K562 (cell line): Measurements from ENCODE around the gene TLCD1. TPM values are rescaled to one million over a fixed set of nuclear protein-coding genes. Genes with fewer than 3 reads are reported as not detected.

Experiments used
- BRD4 ChIP-seq: fragments of 200-600 bp; sonication (generic); IDR thresholded peaks from 2 replicates; pipeline ENCODE4 v1.6.1; 2017; ENCODE audit warnings: inconsistent platforms
- CBX5 ChIP-seq: IDR thresholded peaks from 2 replicates; pipeline ENCODE4 v1.6.1; 2014; ENCODE audit warnings: low read depth, borderline replicate concordance
- CREBBP ChIP-seq: IDR thresholded peaks from one replicate; pipeline ENCODE4 v1.6.1; 2012; ENCODE audit warnings: low read depth, mild to moderate bottlenecking, control low read depth, inconsistent platforms, low read length
- EGR1 ChIP-seq: fragments of 450-650 bp; conservative IDR thresholded peaks from 2 replicates; pipeline ENCODE4 v1.6.1; 2017; ENCODE audit warnings: mild to moderate bottlenecking
- ERF ChIP-seq: fragments of 450-650 bp; formaldehyde crosslinking; IDR thresholded peaks from 2 replicates; pipeline ENCODE4 v1.4.0; 2020; ENCODE audit warnings: mild to moderate bottlenecking, mixed read lengths
- ESRRA ChIP-seq: fragments of 450-650 bp; IDR thresholded peaks from 2 replicates; pipeline ENCODE4 v1.6.1; 2014; ENCODE audit warnings: low read depth, mild to moderate bottlenecking, moderate library complexity, borderline replicate concordance
- ETS2 ChIP-seq: IDR thresholded peaks from 2 replicates; pipeline ENCODE4 v1.6.1; 2016; ENCODE audit warnings: borderline replicate concordance, missing genetic modification characterization, mild to moderate bottlenecking, moderate library complexity, missing compliant biosample characterization; ENCODE audit not compliant: poor library complexity, severe bottlenecking
- GABPA ChIP-seq: fragments of 200-800 bp; sonication (Bioruptor generic); conservative IDR thresholded peaks from 2 replicates; pipeline ENCODE4 v1.6.1; 2016; ENCODE audit warnings: low read depth, missing genetic modification characterization, missing compliant biosample characterization
- HOMEZ ChIP-seq: fragments of 250-450 bp; sonication (Bioruptor Pico); IDR thresholded peaks from 2 replicates; pipeline ENCODE4 v1.4.0; 2020; ENCODE audit warnings: mild to moderate bottlenecking, moderate library complexity
- LARP7 ChIP-seq: fragments of 450-650 bp; IDR thresholded peaks from 2 replicates; pipeline ENCODE4 v1.6.1; 2016
- MAFF ChIP-seq: IDR thresholded peaks from 2 replicates; pipeline ENCODE4 v1.6.1; 2012; ENCODE audit warnings: low read length, improper control_type of control experiment
- OTX1 ChIP-seq: fragments of 450-650 bp; formaldehyde crosslinking; IDR thresholded peaks from 2 replicates; pipeline ENCODE4 v1.4.0; 2022; ENCODE audit warnings: mild to moderate bottlenecking
- SIX5 ChIP-seq, 2 experiments: IDR thresholded peaks; 2 replicates each; pipeline ENCODE4 v1.6.1; 2011; ENCODE audit warnings: low read length in 2 of 2, borderline replicate concordance in 1 of 2, low read depth in 1 of 2, mild to moderate bottlenecking in 1 of 2, moderate library complexity in 1 of 2; ENCODE audit not compliant: insufficient read depth in 1 of 2
- SOX6 ChIP-seq: fragments of 450-650 bp; IDR thresholded peaks from 2 replicates; pipeline ENCODE4 v1.6.1; 2014; ENCODE audit warnings: mild to moderate bottlenecking
- ZBTB17 ChIP-seq: fragments of 450-650 bp; formaldehyde crosslinking; IDR thresholded peaks from 2 replicates; pipeline ENCODE4 v1.4.0; 2020; ENCODE audit warnings: mild to moderate bottlenecking
- ZBTB40 ChIP-seq, 2 experiments: fragments of 450-650 bp in 1 of 2; sonication (generic) in 1 of 2; formaldehyde crosslinking in 1 of 2; IDR thresholded peaks; 2 replicates each; pipeline versions ENCODE4 v1.7.1 to v1.9.0; 2016 to 2022; ENCODE audit warnings: inconsistent platforms in 1 of 2, mild to moderate bottlenecking in 1 of 2, missing genetic modification reagents in 1 of 2
- ZNF146 ChIP-seq: IDR thresholded peaks from one replicate; pipeline ENCODE4 v1.6.1; 2018; ENCODE audit warnings: missing compliant biosample characterization; ENCODE audit not compliant: unreplicated experiment
- ZNF717 ChIP-seq: fragments of 250-450 bp; sonication (Bioruptor Pico); IDR thresholded peaks from 2 replicates; pipeline ENCODE4 v1.5.0; 2021
- ZNF766 ChIP-seq: fragments of 200-800 bp; sonication (Bioruptor generic); conservative IDR thresholded peaks from 2 replicates; pipeline ENCODE4 v1.6.1; 2016; ENCODE audit warnings: missing genetic modification characterization, missing compliant biosample characterization
- polyA plus RNA-seq, 8 experiments: library from polyadenylated mRNA; depleted of rRNA in 4 of 8; stranded (reverse) in 5 of 8; unstranded in 3 of 8; fragments of >200 nt; fragmentation: Nextera tagmentation in 2 of 8; fragmentation: Illumina TruSeq in 1 of 8; extraction: Ambion mirVana in 2 of 8; extraction: Trizol in 1 of 8; gene quantifications; 2 replicates each; pipeline versions ENCODE4 v1.2.1 to v1.2.3, GENCODE V29; 2011 to 2014; ENCODE audit warnings: inconsistent platforms in 1 of 8, missing spikeins in 1 of 8
- total RNA-seq, 7 experiments: library from RNA; depleted of rRNA in 6 of 7; stranded (reverse); fragments of >200 nt in 6 of 7; fragmentation: Illumina TruSeq in 2 of 7; extraction: Trizol in 2 of 7; gene quantifications; 2 replicates each; pipeline versions ENCODE4 v1.2.1 to v1.2.3, GENCODE V29; 2011 to 2021; ENCODE audit warnings: low replicate concordance in 1 of 7

The TLCD1 gene
- total and polyA plus RNA-seq, 9 of the 15 experiments (the other 6 are each of a cell fraction or from before 2014, with no cell fraction given) = 6.8 to 37.7 (median 21.7) TPM

GRCh38 chr17:28735242-28735722 lies 9.2 kb upstream of the TLCD1 start (continued):
- TF ChIP-seq ESRRA (peak; percentile 80; the same call in 1 of the 2 replicates), ZBTB40 (IDR thresholded peaks at IDR 0.05) (no peak), ZBTB40 (CRISPR knock-in tag; IDR thresholded peaks at IDR 0.05) (no peak), SOX6 (peak; percentile 58), OTX1 (CRISPR knock-in tag) (no peak), LARP7 (no peak), CBX5 (0 out of 2 replicates have a peak, but pooled peaks have one; percentile 67), ETS2 (tag) (no peak), ERF (no peak), SIX5 (IDR thresholded peaks at IDR 0.05; ENCODE audit: borderline replicate concordance in 1 of 2, insufficient read depth in 1 of 2, low read depth in 1 of 2, low read length in 2 of 2) (no peak), BRD4 (no peak), HOMEZ (CRISPR knock-in tag) (0 out of 2 replicates have a peak, but pooled peaks have one; percentile 24), MAFF (peak; percentile 94), EGR1 (no peak), ZNF717 (no peak), CREBBP (no peak), ZNF766 (CRISPR knock-in tag) (peak; percentile 82), ZNF146 (CRISPR knock-in tag) (peak; percentile 38), GABPA (no peak), ZBTB17 (CRISPR knock-in tag) (0 out of 2 replicates have a peak, but pooled peaks have one; percentile 34)
